Measurements from ENCODE around the gene ZNF331. TPM values are rescaled to one million over a fixed set of nuclear protein-coding genes. Genes with fewer than 3 reads are reported as not detected.

ZNF331 gene
- total RNA-seq, 1 experiment from 2014 or later, result 57.2 TPM

GRCh38 chr19:53606031-53606430 lies 68.1 kb downstream of the ZNF331 start:
- no peak overlapping the region for H3K4me2 ChIP-seq (ENCODE audit: insufficient read depth, insufficient read length, low read length)
- H3K14ac ChIP-seq (ENCODE audit: insufficient read depth, low read length), result no peak overlapping the region; the same call in 1 of the 2 replicates
- H3T11ph ChIP-seq (ENCODE audit: low read length), result no peak overlapping the region
- no peak for DNase-seq
- no peak overlapping the region for H3K4me3 Mint-ChIP-seq
- no peak overlapping the region for H3K18ac ChIP-seq (ENCODE audit: insufficient read length, low read depth, low read length)
- no peak overlapping the region for H4K5ac ChIP-seq (ENCODE audit: insufficient read length, low read depth, low read length)
- no peaks in the 10 kb centered on the region for H3K27me3 Mint-ChIP-seq (ENCODE audit: low read depth)
- no peaks in the 10 kb centered on the region for H3K36me3 Mint-ChIP-seq (ENCODE audit: insufficient read depth in 1 of 3, low read depth in 3 of 3)
- H2BK120ac ChIP-seq (ENCODE audit: low read depth, low read length, poor library complexity, severe bottlenecking), result no peak overlapping the region
- H4K20me1 ChIP-seq (ENCODE audit: control insufficient read depth, insufficient read depth, insufficient read length), result no peaks in the 10 kb centered on the region
- H3K23ac ChIP-seq (ENCODE audit: insufficient read length, low read depth, low read length), result no peak overlapping the region
- H3K27ac Mint-ChIP-seq, result peak overlapping the region; percentile 23 to 92 (median 88); a peak in 4 of 7 replicates
- no peaks in the 10 kb centered on the region for H3K79me2 ChIP-seq (ENCODE audit: insufficient read depth, low read length)
- H3K9me3 ChIP-seq (ENCODE audit: control insufficient read depth, low read depth, low read length), result no peaks in the 10 kb centered on the region
- no peak overlapping the region for H3K56ac ChIP-seq (ENCODE audit: insufficient read length, low read depth, low read length)
- no peaks in the 10 kb centered on the region for H3K23me2 ChIP-seq (ENCODE audit: insufficient read length, low read depth, low read length, poor library complexity, severe bottlenecking)
- no peaks in the 10 kb centered on the region for H3K79me1 ChIP-seq (ENCODE audit: insufficient read depth, low read depth, low read length, poor library complexity, severe bottlenecking)
- H4K91ac ChIP-seq (ENCODE audit: insufficient read length, low read depth, low read length), result no peak overlapping the region
- no peak overlapping the region for H4K8ac ChIP-seq (replicated peaks; ENCODE audit: insufficient read length, low read depth, low read length)
- TF ChIP-seq CTCF (conservative IDR thresholded peaks at IDR 0.05), result no peak
- H2BK20ac ChIP-seq (ENCODE audit: low read depth, low read length, poor library complexity, severe bottlenecking), result no peak overlapping the region
- H3K9ac ChIP-seq (ENCODE audit: extremely low read depth, insufficient read length, low read length), result no peak overlapping the region
- H3K9me3 Mint-ChIP-seq, result no peaks in the 10 kb centered on the region
- H3K27me3 ChIP-seq (ENCODE audit: insufficient read depth, low read length), result no peaks in the 10 kb centered on the region
- H3K4ac ChIP-seq (ENCODE audit: low read depth, low read length), result no peak overlapping the region
- no peaks in the 10 kb centered on the region for H3K4me1 ChIP-seq (ENCODE audit: insufficient read depth, low read length)
- no CpG with 5 or more reads among the region's 15 CpGs for WGBS (ENCODE audit: extremely low coverage, insufficient read length, low lambda C conversion rate)
- H2AK5ac ChIP-seq (ENCODE audit: insufficient read length, low read length), result no peak overlapping the region
- no peak overlapping the region for H2BK5ac ChIP-seq (ENCODE audit: insufficient read length, low read length)
- no peak overlapping the region for H2AFZ ChIP-seq (ENCODE audit: low read length)
- no peak overlapping the region for H2BK15ac ChIP-seq (ENCODE audit: low read depth, low read length)
- no peak overlapping the region for H2BK12ac ChIP-seq (ENCODE audit: insufficient read length, low read depth, low read length)
- H3K27ac ChIP-seq (ENCODE audit: insufficient read length, low read depth, low read length), result no peak overlapping the region
- peaks cover 16 to 21% of the 10 kb centered on the region in 2 experiments for H3K4me1 Mint-ChIP-seq

Data from H9 (cell line).